Omental fat pad (tissue), 4 donors: Measurements from ENCODE around the gene WFDC1. TPM values are rescaled to one million over a fixed set of nuclear protein-coding genes. Genes with fewer than 3 reads are reported as not detected.

ENCODE experiments used
- ATAC-seq: fragments of 150-250 bp; one replicate; pipeline ENCODE4 v1.9.1; 2016; ENCODE audit warnings: mild to moderate bottlenecking, moderate library complexity; ENCODE audit not compliant: low FRiP score
- DNase-seq: peaks from one replicate; pipeline ENCODE4 v3.0.0-alpha.2; 2019; ENCODE audit warnings: low spot score
- total RNA-seq, 4 donors: library from RNA; depleted of rRNA; stranded (reverse); fragments of >200 nt; gene quantifications; one replicate each; pipeline ENCODE4 v1.1.0, GENCODE V29; 2016
- TF ChIP-seq, protein P1 (sequence below), 3 donors: fragments of 450-650 bp; IDR thresholded peaks; one replicate each; pipeline ENCODE4 v1.5.1; 2016 to 2017; ENCODE audit warnings: antibody characterized with exemption in 3 of 3, mild to moderate bottlenecking in 3 of 3, moderate library complexity in 2 of 3

WFDC1 gene
- total RNA-seq, 4 donors from 2014 or later, result 0.36 to 4.7 (median 2.5) TPM

DNA sequence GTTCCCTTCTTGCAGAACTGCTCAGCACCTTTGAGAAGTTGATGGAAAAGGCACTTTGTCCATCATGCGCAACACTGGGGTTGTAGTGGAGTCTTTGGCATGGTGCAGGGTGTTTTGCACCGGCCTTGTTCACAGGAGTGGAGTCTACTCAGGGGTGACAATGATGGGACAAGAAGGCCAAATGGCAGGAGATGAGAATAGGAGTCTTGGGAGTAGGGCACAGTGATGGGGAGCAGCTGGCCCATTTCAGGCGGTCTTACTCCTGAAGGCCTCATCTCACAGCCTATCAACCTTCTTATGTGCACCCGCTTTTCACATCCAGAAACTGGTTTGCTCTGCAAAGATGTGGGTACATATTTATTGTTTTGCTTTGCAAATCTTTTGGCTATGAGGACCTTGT lies 41.5 kb upstream of the WFDC1 start:
- ATAC-seq (no peak), DNase-seq (no peak)
- TF ChIP-seq, protein P1, sequence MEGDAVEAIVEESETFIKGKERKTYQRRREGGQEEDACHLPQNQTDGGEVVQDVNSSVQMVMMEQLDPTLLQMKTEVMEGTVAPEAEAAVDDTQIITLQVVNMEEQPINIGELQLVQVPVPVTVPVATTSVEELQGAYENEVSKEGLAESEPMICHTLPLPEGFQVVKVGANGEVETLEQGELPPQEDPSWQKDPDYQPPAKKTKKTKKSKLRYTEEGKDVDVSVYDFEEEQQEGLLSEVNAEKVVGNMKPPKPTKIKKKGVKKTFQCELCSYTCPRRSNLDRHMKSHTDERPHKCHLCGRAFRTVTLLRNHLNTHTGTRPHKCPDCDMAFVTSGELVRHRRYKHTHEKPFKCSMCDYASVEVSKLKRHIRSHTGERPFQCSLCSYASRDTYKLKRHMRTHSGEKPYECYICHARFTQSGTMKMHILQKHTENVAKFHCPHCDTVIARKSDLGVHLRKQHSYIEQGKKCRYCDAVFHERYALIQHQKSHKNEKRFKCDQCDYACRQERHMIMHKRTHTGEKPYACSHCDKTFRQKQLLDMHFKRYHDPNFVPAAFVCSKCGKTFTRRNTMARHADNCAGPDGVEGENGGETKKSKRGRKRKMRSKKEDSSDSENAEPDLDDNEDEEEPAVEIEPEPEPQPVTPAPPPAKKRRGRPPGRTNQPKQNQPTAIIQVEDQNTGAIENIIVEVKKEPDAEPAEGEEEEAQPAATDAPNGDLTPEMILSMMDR (IDR thresholded peaks at IDR 0.05), result no peak

DNA sequence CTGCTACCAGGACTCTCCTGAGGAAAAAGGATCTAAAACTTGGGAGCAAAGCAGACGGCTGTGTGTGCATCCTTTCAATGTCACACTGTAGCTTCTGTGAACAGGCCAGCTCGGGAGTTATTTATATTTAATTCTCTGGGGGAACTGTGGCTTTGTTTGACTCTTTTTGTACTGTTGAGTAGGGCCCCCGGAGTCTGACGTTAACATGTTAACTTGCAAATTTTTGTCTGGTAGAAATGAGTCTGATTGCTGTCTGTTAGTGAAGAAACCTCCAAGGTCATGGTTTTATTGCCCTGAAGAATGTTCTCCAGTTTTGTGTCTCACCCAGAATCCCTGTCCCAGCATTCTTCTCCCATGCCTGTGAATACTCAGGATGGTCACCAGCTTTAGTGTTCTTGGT lies 40.6 kb upstream of the WFDC1 start:
- TF ChIP-seq, protein P1 (IDR thresholded peaks at IDR 0.05), result no peak
- ATAC-seq, result no peak
- no peak for DNase-seq

DNA sequence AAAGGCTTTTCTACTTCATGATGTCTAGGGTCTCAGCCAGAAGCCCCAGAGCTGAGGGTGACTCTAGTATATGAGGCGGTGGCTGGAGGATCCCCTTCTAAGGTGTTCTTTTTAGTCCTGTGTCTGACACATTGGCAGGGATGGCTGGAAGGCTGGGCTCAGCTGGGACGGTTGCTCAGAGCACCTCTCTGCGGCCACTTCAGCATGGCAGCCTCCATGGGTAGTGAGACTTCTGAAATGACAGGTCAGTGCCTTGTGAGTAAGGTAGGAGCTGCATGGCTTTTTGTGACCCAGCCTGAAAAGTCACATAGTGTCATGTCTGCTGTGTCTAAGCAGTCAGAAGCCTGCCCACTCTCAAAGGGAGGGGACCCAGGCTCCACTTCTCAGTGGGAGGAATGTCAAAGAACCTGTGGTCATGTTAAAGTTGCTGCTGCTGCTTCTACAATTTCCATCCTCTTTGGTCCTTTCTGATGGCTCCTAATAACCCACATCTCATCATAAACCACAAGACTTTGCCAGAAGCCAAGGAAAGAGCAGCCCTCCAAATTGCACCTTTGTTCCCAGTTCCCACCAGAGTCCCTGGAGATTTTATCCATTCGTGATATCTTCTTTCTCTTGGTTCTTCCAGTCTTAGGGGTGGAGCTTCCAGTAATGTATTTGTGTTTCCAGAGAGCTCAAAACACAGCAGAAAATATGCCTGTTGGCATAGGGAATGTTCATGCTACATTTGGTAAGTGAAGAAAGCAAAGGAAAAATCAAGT lies 39.4 kb upstream of the WFDC1 start:
- ATAC-seq, result no peak
- no peak for DNase-seq
- TF ChIP-seq, protein P1 (IDR thresholded peaks at IDR 0.05), result no peak

DNA sequence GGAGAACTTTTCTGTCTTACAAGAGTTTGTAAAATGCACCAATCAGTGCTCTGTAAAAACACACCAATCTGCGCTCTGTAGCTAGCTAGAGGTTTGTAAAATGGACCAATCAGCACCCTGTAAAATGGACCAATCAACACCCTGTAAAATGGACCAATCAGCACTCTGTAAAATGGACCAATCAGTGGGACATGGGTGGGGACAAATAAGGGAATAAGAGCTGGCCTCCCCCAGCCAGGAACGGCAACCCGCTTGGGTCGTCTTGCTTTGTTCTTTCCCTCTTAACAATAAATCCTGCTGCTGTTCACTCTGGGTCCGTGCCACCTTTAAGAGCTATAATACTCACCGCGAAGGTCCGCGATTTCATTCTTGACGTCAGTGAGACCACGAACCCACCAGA lies 36.4 kb upstream of the WFDC1 start:
- no peak for DNase-seq
- TF ChIP-seq, protein P1 (IDR thresholded peaks at IDR 0.05), result no peak
- ATAC-seq, result no peak

DNA sequence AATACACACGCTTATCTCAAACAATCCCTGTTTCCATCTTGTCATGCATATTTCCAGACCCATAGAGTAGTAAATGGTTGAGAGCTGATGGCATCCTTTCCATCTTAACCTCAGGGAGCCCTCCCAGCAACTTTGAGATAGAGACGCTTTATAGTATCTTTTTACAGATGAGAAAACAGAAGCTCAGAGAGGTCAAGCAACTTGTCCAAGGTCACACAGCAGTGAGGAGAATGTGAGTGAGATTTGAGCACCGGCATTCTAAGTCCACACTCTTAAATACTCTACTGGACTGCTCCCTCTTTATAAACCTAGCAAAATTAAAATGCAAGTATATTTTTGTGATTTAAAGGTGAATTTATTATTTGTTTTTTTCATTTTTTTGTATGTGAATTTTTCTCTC lies 35.0 kb upstream of the WFDC1 start:
- TF ChIP-seq, protein P1 (IDR thresholded peaks at IDR 0.05), result no peak
- ATAC-seq, result no peak
- no peak for DNase-seq

DNA sequence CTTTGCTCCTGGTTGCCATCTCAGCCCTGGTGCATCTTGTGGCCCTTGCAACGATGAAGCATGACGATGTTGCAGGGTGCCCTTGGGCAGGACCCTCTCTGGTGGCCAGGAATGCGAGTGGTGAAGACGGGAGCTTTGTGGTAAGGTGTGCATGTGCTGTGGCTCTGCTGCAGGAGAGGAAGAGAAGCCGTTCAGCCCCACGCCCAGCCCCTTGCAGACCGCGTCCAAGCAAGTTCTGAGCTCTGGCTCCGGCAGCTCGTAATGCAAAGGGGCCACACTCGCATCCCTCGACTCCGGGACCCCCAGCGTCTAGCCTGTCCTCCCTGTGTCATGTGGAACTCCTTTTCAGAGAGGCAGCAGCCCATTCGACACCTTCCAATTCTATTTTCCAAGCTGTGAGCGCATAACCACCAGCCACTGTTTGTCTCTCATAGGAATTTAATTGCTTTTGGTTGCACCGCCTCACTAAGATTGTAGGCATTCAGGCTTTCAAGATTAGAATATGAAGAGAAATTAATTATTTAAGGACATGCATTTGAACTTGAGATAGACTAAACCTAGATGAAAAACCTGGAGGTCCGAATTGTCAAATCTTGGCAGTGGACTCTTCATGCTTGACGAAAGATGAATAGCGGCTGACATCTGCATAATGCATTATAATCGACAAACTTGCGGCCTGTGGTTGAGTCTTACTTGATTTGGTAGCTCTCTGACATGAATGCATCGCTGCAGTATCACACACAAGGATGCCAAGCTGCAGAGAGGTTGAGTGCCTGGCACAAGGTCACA lies 33.7 kb upstream of the WFDC1 start:
- TF ChIP-seq, protein P1 (IDR thresholded peaks at IDR 0.05), result no peak
- DNase-seq, result no peak
- ATAC-seq, result no peak
